MM.1S (cell line): ENCODE results near the gene SHISA6.

Source experiments
- CTCF ChIP-seq: fragments of 300-600 bp; sonication (generic); IDR thresholded peaks from 2 replicates; pipeline ENCODE4 v1.5.1; 2016; ENCODE audit warnings: antibody characterized with exemption, low read length, mixed read lengths
- EZH2phosphoT487 ChIP-seq: fragments of 300-600 bp; sonication (generic); IDR thresholded peaks from 2 replicates; pipeline ENCODE4 v1.6.1; 2018; ENCODE audit warnings: antibody characterized with exemption, low read length

- no peak for TF ChIP-seq CTCF
- TF ChIP-seq EZH2phosphoT487, result no peak
Observed at GRCh38 chr17:11488407-11488806, 247.4 kb downstream of the SHISA6 start.
